SU-DHL-6 (cell line): Measurements from ENCODE around the gene VSIG4.

Experiments
- CTCF ChIP-seq: fragments of 200-600 bp; sonication (generic); IDR thresholded peaks from one replicate; pipeline ENCODE4 v1.5.1; 2017; ENCODE audit warnings: antibody characterized with exemption, mild to moderate bottlenecking, low read length, moderate library complexity; ENCODE audit not compliant: insufficient read depth, poor library complexity, severe bottlenecking
- EZH2phosphoT487 ChIP-seq: fragments of 200-600 bp; sonication (generic), shearing (Covaris generic); conservative IDR thresholded peaks from 2 replicates; pipeline ENCODE4 v1.6.1; 2018; ENCODE audit warnings: mild to moderate bottlenecking, antibody characterized with exemption, low read length, moderate library complexity, mixed read lengths

DNA sequence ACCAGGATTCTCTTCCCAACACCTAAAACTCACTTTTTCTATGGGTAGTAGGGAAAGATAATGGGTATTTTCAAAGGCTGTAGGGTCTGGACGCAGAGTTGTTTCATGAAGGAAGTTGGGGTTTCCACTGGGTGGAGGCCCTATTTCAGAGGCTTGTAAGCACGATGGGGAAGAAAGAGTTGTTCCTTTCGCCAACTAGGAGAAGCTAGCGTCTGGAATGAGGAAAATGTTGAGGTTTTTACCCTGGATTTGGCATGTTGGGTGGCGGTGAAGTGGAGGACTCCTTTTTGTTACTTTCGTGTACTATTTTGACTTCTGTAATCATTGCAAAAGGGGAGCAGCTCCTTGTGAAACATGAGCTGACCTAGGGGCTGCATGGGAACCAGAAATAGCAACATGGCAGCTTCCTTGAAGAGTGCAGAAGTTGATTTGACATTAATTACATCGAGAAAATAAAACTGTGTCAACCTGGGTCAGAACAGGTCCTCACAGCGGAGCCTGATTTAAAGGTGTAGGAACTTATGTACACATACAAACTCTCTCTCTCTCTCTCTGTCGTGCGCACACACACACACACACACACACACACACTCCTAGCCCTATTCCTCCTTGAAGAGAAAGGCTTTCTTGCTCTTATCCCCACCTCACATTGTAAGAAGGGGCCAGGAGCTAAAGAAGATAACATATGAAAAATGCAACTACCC is 19.1 kb downstream of the VSIG4 start:
- no peak for TF ChIP-seq CTCF
- no peak for TF ChIP-seq EZH2phosphoT487
